OCI-LY1 (cell line): Measurements from ENCODE around the gene GOLGA6L6.
"Not testable (repeated sequence)": the region's sequence is repeated elsewhere in the genome, so short reads cannot be mapped to it uniquely, and the experiment has no call there.

Source experiments
- CTCF ChIP-seq: fragments of 200-600 bp; sonication (generic), shearing (Covaris generic); IDR thresholded peaks from 2 replicates; pipeline ENCODE4 v1.5.1; 2017; ENCODE audit warnings: mild to moderate bottlenecking, antibody characterized with exemption, low read length, moderate library complexity, mixed read lengths
- EZH2 ChIP-seq: fragments of 200-600 bp; sonication (generic), shearing (Covaris generic); IDR thresholded peaks from 2 replicates; pipeline ENCODE4 v1.8.0; 2017; ENCODE audit warnings: borderline replicate concordance, mixed run types, mild to moderate bottlenecking, antibody characterized with exemption, low read length, moderate library complexity, mixed read lengths

- not testable (repeated sequence) for TF ChIP-seq CTCF, EZH2
Measured at GRCh38 chr15:20497781-20498180, 43.8 kb downstream of the GOLGA6L6 start.
